KOPT-K1 (cell line): ENCODE data around the gene CAMK1G.

Experiments
- H3K27ac ChIP-seq: fragments of 200-600 bp; sonication (generic); 2 replicates; pipeline ENCODE4 v1.5.1; 2016; ENCODE audit warnings: antibody characterized with exemption, mild to moderate bottlenecking, low read depth, low read length; ENCODE audit not compliant: poor library complexity, severe bottlenecking
- H3K36me3 ChIP-seq: fragments of 200-600 bp; sonication (generic); 2 replicates; pipeline ENCODE4 v1.5.1; 2017; ENCODE audit warnings: antibody characterized with exemption, mild to moderate bottlenecking, low read length, moderate library complexity; ENCODE audit not compliant: insufficient read depth
- H3K9me3 ChIP-seq: fragments of 200-600 bp; sonication (generic); 2 replicates; pipeline ENCODE4 v1.5.1; 2017; ENCODE audit warnings: antibody characterized with exemption, low read length, mild to moderate bottlenecking; ENCODE audit not compliant: insufficient read depth, poor library complexity, severe bottlenecking

The CAMK1G gene

DNA sequence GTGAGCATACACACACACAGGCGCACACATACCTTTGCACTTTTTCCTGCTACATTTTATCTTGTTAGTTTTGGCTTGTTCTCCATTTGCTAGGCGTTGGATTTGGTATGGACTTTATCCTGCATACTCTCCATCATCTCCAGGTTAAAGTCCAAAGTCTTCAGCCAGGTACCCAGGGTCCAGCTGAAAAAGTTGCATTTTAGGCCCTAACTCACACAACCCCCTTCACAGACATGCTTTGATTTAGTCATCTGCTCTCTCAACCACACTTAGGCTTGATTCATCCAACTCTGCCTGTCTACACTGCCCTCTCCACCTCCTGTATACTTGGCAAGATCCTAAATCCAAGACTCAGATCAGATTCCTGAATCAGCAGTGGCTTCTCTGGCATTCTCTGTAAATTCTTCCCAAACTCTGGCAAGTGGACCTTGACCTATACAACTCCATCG is 79.4 kb downstream of the CAMK1G start:
- no peaks in the 10 kb centered on the region for H3K9me3 ChIP-seq
- H3K27ac ChIP-seq = no peak overlapping the region
- H3K36me3 ChIP-seq = no peaks in the 10 kb centered on the region
